Measurements from ENCODE around the gene PLA2G4E. TPM values are rescaled to one million over a fixed set of nuclear protein-coding genes. Genes with fewer than 3 reads are reported as not detected.

Gene PLA2G4E
- total and polyA plus RNA-seq, 2 experiments from 2014 or later = not detected

GRCh38 chr15:41972253-41973242, 48.3 kb downstream of the PLA2G4E start, which contains the start of gene EHD4:
Gene EHD4, minus strand, starts transcription at chr15:41972557. Its CDS starts 63 bp downstream, at chr15:41972494.
- ATAC-seq = peak; percentile 94
- H3K79me2 ChIP-seq (replicated peaks; ENCODE audit: insufficient read depth) = peaks cover 39% of the 10 kb centered on the region
- H3K27ac ChIP-seq (ENCODE audit: low read depth) = peak within 1 kb of the TSS; percentile 7
- peak within 1 kb of the TSS; percentile 96 for H3K27ac Mint-ChIP-seq
- peaks cover 22% of the 10 kb centered on the region for H4K20me1 ChIP-seq (replicated peaks; ENCODE audit: insufficient read depth)
- no peaks in the 10 kb centered on the region for H3K36me3 ChIP-seq (ENCODE audit: insufficient read depth)
- no peaks in the 10 kb centered on the region for H3K9me3 Mint-ChIP-seq
- H3K27me3 Mint-ChIP-seq (ENCODE audit: insufficient read depth, low read depth, poor library complexity) = peaks cover 2% of the 10 kb centered on the region
- DNase-seq (ENCODE audit: low spot score) = peak; percentile 99
- H3K27me3 ChIP-seq (ENCODE audit: insufficient read depth) = no peaks in the 10 kb centered on the region
- H3K4me1 ChIP-seq (ENCODE audit: insufficient read depth) = peaks cover 18% of the 10 kb centered on the region
- H3K36me3 Mint-ChIP-seq (ENCODE audit: low read depth) = no peaks in the 10 kb centered on the region; the same call in 2 of the 3 replicates
- H3F3A ChIP-seq (replicated peaks; ENCODE audit: low read depth) = no peaks in the 10 kb centered on the region
- peak within 1 kb of the TSS; percentile 83 for H3K4me2 ChIP-seq
- H3K4me1 Mint-ChIP-seq = peaks cover 25% of the 10 kb centered on the region
- no peaks in the 10 kb centered on the region for H3K9me2 ChIP-seq (ENCODE audit: insufficient read depth)
- peak within 1 kb of the TSS; percentile 90 for H2AFZ ChIP-seq
- peak within 1 kb of the TSS; percentile 63 for H3K4me3 ChIP-seq
- TF ChIP-seq REST (IDR thresholded peaks at IDR 0.05; ENCODE audit: unreplicated experiment) (peak; percentile 29), JUNB (IDR thresholded peaks at IDR 0.05; ENCODE audit: unreplicated experiment) (no peak), CTCF (conservative IDR thresholded peaks at IDR 0.05; ENCODE audit: low read depth in 2 of 2) (peak; percentile 20 to 44; a peak in 3 of 4 replicates), STAT1 (IDR thresholded peaks at IDR 0.05; ENCODE audit: unreplicated experiment) (no peak), CREB1 (CRISPR knock-in tag; IDR thresholded peaks at IDR 0.05; ENCODE audit: low read depth) (peak; percentile 93), ZNF331 (CRISPR knock-in tag; IDR thresholded peaks at IDR 0.05; ENCODE audit: low read depth) (no peak), POLR2AphosphoS5 (IDR thresholded peaks at IDR 0.05; ENCODE audit: low read depth) (peak; percentile 96)
- peak within 1 kb of the TSS; percentile 92 for H3K4me3 Mint-ChIP-seq

- H3K27ac Mint-ChIP-seq = peak overlapping the region; percentile 37; the same call in 1 of the 2 replicates
- TF ChIP-seq ETS1 (IDR thresholded peaks at IDR 0.05) = no peak
- TF ChIP-seq ZNF114 (CRISPR knock-in tag; IDR thresholded peaks at IDR 0.05) = no peak
- TF ChIP-seq POLR2AphosphoS5 (IDR thresholded peaks at IDR 0.05; ENCODE audit: low read depth) = no peak
- TF ChIP-seq JUNB (IDR thresholded peaks at IDR 0.05; ENCODE audit: unreplicated experiment) = no peak
- no peak for TF ChIP-seq CREB1 (CRISPR knock-in tag; IDR thresholded peaks at IDR 0.05; ENCODE audit: low read depth)
- TF ChIP-seq CTCF (conservative IDR thresholded peaks at IDR 0.05; ENCODE audit: low read depth in 2 of 2) = no peak
- TF ChIP-seq STAT1 (IDR thresholded peaks at IDR 0.05; ENCODE audit: unreplicated experiment) = no peak
Measured at GRCh38 chr15:41971895-41972252, 49.0 kb downstream of the PLA2G4E start.

More at GRCh38 chr15:41971895-41972252, 49.0 kb downstream of the PLA2G4E start:
- H3K27ac ChIP-seq (ENCODE audit: low read depth) = no peak overlapping the region; the same call in 1 of the 2 replicates
- no peaks in the 10 kb centered on the region for H3K36me3 ChIP-seq (ENCODE audit: insufficient read depth)
- H3K4me2 ChIP-seq = peak overlapping the region; percentile 83
- H3F3A ChIP-seq (replicated peaks; ENCODE audit: low read depth) = no peaks in the 10 kb centered on the region
- no peak overlapping the region for H2AFZ ChIP-seq
- no peaks in the 10 kb centered on the region for H3K27me3 ChIP-seq (ENCODE audit: insufficient read depth)
- peak; percentile 42 for ATAC-seq
- Mint-ChIP-seq H3K27me3 (ENCODE audit: insufficient read depth, low read depth, poor library complexity) (peaks cover 2% of the 10 kb centered on the region), H3K36me3 (ENCODE audit: low read depth) (no peaks in the 10 kb centered on the region; the same call in 2 of the 3 replicates), H3K4me3 (peak overlapping the region; percentile 92), H3K9me3 (no peaks in the 10 kb centered on the region), H3K4me1 (peaks cover 25% of the 10 kb centered on the region)
- peaks cover 29% of the 10 kb centered on the region for H4K20me1 ChIP-seq (replicated peaks; ENCODE audit: insufficient read depth)
- DNase-seq (ENCODE audit: low spot score) = peak; percentile 57
- peak overlapping the region; percentile 63 for H3K4me3 ChIP-seq
- peaks cover 45% of the 10 kb centered on the region for H3K79me2 ChIP-seq (replicated peaks; ENCODE audit: insufficient read depth)
- no peaks in the 10 kb centered on the region for H3K9me2 ChIP-seq (ENCODE audit: insufficient read depth)
- H3K4me1 ChIP-seq (ENCODE audit: insufficient read depth) = peaks cover 18% of the 10 kb centered on the region
